Measurements from ENCODE around the gene OPCML. TPM values are rescaled to one million over a fixed set of nuclear protein-coding genes. Genes with fewer than 3 reads are reported as not detected.

The OPCML gene
- total RNA-seq, 2 donors from 2014 or later = not detected

DNA sequence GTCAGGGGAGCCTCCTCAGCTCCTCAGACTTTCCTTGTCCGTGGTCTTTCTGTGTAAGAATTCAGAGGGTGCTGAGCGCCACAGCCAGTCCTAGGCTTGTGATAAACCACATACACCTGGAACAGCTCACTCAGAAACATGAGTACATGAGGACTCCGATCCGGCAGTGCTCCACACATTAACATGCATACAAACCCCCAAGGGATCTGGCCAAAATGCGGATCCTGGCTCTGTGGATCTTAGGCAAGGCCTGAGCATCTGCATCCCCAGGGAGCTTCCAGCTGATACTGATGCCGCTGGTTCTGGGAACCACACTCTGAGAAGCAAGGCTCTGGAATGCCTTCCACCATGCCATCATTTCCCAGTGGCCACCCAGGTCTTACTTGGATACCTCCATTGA lies 20.6 kb upstream of the OPCML start:
- Mint-ChIP-seq H3K4me3 (no peak overlapping the region), H3K27ac (no peak overlapping the region), H3K27me3 (no peaks in the 10 kb centered on the region), H3K4me1 (no peaks in the 10 kb centered on the region), H3K36me3 (ENCODE audit: low read depth) (no peaks in the 10 kb centered on the region)
- ATAC-seq (no peak), DNase-seq (no peak)
- H3K9me3 ChIP-seq (ENCODE audit: control insufficient read depth, low read length, poor library complexity, severe bottlenecking) = no peaks in the 10 kb centered on the region

DNA sequence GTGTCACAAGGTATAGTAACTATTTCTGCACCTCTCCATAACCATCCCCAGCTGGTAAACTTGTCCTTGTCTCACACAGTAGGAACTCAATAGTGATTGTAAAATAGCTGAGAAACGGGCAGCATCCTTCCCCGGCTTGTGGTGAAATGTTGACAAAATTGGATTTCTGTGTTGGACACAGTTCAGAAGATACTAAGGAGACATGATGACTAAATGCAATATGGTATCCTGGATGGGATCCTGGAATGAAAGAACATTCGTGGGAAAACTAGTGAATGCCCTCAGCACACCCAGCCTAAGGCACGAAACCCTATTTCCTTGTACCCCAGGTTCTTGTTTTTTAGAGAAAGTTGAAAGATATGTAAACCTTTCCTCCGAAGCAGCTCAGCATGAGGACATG lies 18.8 kb upstream of the OPCML start:
- H3K4me3 Mint-ChIP-seq = no peak overlapping the region
- H3K36me3 Mint-ChIP-seq (ENCODE audit: low read depth) = no peaks in the 10 kb centered on the region
- DNase-seq (no peak), ATAC-seq (no peak)
- no peaks in the 10 kb centered on the region for H3K9me3 ChIP-seq (ENCODE audit: control insufficient read depth, low read length, poor library complexity, severe bottlenecking)
- no peaks in the 10 kb centered on the region for H3K27me3 Mint-ChIP-seq
- no peak overlapping the region for H3K27ac Mint-ChIP-seq
- H3K4me1 Mint-ChIP-seq = no peaks in the 10 kb centered on the region

GRCh38 chr11:133549826-133550225 lies 17.5 kb upstream of the OPCML start:
- no peaks in the 10 kb centered on the region for H3K36me3 Mint-ChIP-seq (ENCODE audit: low read depth)
- H3K27ac Mint-ChIP-seq = no peak overlapping the region
- H3K4me1 Mint-ChIP-seq = no peaks in the 10 kb centered on the region
- no peak for ATAC-seq
- H3K4me3 Mint-ChIP-seq = no peak overlapping the region
- no peaks in the 10 kb centered on the region for H3K9me3 ChIP-seq (ENCODE audit: control insufficient read depth, low read length, poor library complexity, severe bottlenecking)
- H3K27me3 Mint-ChIP-seq = no peaks in the 10 kb centered on the region
- no peak for DNase-seq

GRCh38 chr11:133548641-133549040 lies 16.3 kb upstream of the OPCML start:
- Mint-ChIP-seq H3K4me3 (no peak overlapping the region), H3K27ac (no peak overlapping the region), H3K4me1 (no peaks in the 10 kb centered on the region), H3K36me3 (ENCODE audit: low read depth) (no peaks in the 10 kb centered on the region), H3K27me3 (no peaks in the 10 kb centered on the region)
- H3K9me3 ChIP-seq (ENCODE audit: control insufficient read depth, low read length, poor library complexity, severe bottlenecking) = no peaks in the 10 kb centered on the region
- DNase-seq = no peak
- ATAC-seq = no peak

- Mint-ChIP-seq H3K4me1 (no peaks in the 10 kb centered on the region), H3K27me3 (no peaks in the 10 kb centered on the region), H3K4me3 (no peak overlapping the region), H3K27ac (no peak overlapping the region), H3K36me3 (ENCODE audit: low read depth) (no peaks in the 10 kb centered on the region)
- DNase-seq (no peak), ATAC-seq (no peak)
- no peaks in the 10 kb centered on the region for H3K9me3 ChIP-seq (ENCODE audit: control insufficient read depth, low read length, poor library complexity, severe bottlenecking)
Observed at GRCh38 chr11:133547808-133548494, 15.7 kb upstream of the OPCML start.

- no peaks in the 10 kb centered on the region for H3K27me3 Mint-ChIP-seq
- no peak overlapping the region for H3K27ac Mint-ChIP-seq
- no peak overlapping the region for H3K4me3 Mint-ChIP-seq
- no peaks in the 10 kb centered on the region for H3K9me3 ChIP-seq (ENCODE audit: control insufficient read depth, low read length, poor library complexity, severe bottlenecking)
- DNase-seq (no peak), ATAC-seq (no peak)
- no peaks in the 10 kb centered on the region for H3K4me1 Mint-ChIP-seq
- H3K36me3 Mint-ChIP-seq (ENCODE audit: low read depth) = no peaks in the 10 kb centered on the region
Observed at GRCh38 chr11:133545199-133545803, 13.0 kb upstream of the OPCML start.

DNA sequence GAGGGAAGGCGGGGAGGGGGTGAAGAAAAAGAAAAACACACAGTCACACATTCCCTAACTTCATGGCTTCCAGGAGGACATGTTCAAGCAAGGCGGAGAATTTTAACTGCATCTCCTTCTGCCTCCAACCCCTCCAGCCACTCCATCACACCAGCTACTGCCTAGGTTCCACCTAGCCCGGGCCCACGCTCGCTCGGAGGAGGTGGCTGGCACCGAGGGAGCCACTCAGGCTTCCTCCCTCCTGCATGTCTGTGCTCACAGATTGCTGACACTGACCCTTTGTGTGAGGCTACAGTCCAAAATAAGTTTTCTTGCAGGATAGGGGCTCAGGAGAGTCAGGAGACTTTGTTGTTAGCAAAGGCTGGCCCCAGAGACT lies 9.4 kb upstream of the OPCML start:
- Mint-ChIP-seq H3K36me3 (ENCODE audit: low read depth) (no peaks in the 10 kb centered on the region), H3K27ac (no peak overlapping the region), H3K4me3 (no peak overlapping the region), H3K27me3 (peaks cover under 1% of the 10 kb centered on the region), H3K4me1 (no peaks in the 10 kb centered on the region)
- ATAC-seq (no peak), DNase-seq (no peak)
- no peaks in the 10 kb centered on the region for H3K9me3 ChIP-seq (ENCODE audit: control insufficient read depth, low read length, poor library complexity, severe bottlenecking)

DNA sequence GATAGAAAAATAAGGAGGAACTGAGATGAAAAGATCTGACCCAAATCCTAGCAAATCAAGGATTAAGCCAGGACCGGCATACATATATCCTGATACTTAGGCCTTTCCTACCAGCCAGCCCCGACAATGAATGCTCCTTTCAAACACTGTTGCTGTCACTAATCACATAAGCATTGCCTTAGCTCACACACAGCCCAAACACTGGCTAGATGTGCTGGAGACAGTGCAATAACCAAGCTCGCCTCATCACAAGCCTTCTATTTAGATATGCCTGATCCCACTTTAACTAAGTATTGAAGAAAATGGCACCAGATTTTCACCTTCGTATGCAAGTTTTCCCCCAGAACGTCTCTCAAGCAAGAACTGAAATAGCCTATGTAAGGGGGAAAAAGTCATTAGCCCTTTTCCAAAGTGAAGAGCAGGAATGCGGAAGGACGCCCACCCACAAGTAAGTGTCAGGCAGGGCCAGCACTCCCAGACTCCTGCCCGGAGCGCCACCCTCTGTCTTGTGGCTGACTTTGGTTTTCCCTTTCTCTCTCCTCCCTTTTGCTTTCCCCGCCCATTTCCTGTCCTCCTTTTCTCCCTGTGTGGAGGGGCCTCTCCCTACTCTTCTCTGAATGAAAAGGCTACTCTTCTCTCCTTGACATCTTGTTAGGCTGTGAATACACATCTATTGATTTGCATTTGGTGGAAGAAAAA lies 8.9 kb upstream of the OPCML start:
- H3K27me3 Mint-ChIP-seq = peaks cover 6% of the 10 kb centered on the region
- DNase-seq = no peak
- H3K27ac Mint-ChIP-seq = no peak overlapping the region
- no peak overlapping the region for H3K4me3 Mint-ChIP-seq
- no peaks in the 10 kb centered on the region for H3K9me3 ChIP-seq (ENCODE audit: control insufficient read depth, low read length, poor library complexity, severe bottlenecking)
- no peak for ATAC-seq
- no peaks in the 10 kb centered on the region for H3K4me1 Mint-ChIP-seq
- H3K36me3 Mint-ChIP-seq (ENCODE audit: low read depth) = no peaks in the 10 kb centered on the region

- H3K27me3 Mint-ChIP-seq = peaks cover 34% of the 10 kb centered on the region
- no peak overlapping the region for H3K27ac Mint-ChIP-seq
- DNase-seq (no peak), ATAC-seq (no peak)
- no peaks in the 10 kb centered on the region for H3K9me3 ChIP-seq (ENCODE audit: control insufficient read depth, low read length, poor library complexity, severe bottlenecking)
- H3K4me3 Mint-ChIP-seq = no peak overlapping the region
- no peaks in the 10 kb centered on the region for H3K4me1 Mint-ChIP-seq
- H3K36me3 Mint-ChIP-seq (ENCODE audit: low read depth) = peaks cover 3% of the 10 kb centered on the region
Observed at GRCh38 chr11:133536198-133536597, 3.9 kb upstream of the OPCML start.

DNA sequence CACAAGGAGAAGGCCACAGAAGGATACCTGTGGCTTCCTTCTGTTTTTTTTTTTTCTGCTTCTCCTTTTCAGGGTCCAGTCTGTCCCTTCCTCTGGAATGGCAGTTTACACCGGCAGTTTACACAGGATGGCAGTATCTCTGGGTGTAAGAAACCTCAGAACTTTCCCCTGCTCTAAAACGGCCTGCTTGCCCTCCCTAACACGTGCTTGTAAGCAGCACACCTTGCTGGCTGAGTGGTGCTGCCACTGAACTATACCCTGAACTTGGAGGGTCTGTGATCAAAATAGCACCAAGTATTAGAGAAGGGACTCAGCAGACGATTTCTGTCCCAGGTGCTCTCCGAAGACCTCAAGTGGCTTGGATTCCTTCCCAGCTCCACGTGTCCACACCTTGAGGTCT lies 904 bp upstream of the OPCML start:
- no peak for DNase-seq
- Mint-ChIP-seq H3K4me3 (no peak overlapping the region), H3K36me3 (ENCODE audit: low read depth) (peaks cover 3% of the 10 kb centered on the region), H3K4me1 (no peaks in the 10 kb centered on the region), H3K27me3 (peaks cover 62% of the 10 kb centered on the region), H3K27ac (no peak overlapping the region)
- no peaks in the 10 kb centered on the region for H3K9me3 ChIP-seq (ENCODE audit: control insufficient read depth, low read length, poor library complexity, severe bottlenecking)
- ATAC-seq = no peak

GRCh38 chr11:133531458-133531857 lies 843 bp downstream of the OPCML start:
- peaks cover 60% of the 10 kb centered on the region for H3K27me3 Mint-ChIP-seq
- peaks cover 3% of the 10 kb centered on the region for H3K36me3 Mint-ChIP-seq (ENCODE audit: low read depth)
- H3K4me3 Mint-ChIP-seq = no peak overlapping the region
- no peaks in the 10 kb centered on the region for H3K9me3 ChIP-seq (ENCODE audit: control insufficient read depth, low read length, poor library complexity, severe bottlenecking)
- H3K27ac Mint-ChIP-seq = no peak overlapping the region
- H3K4me1 Mint-ChIP-seq = no peaks in the 10 kb centered on the region
- ATAC-seq (no peak), DNase-seq (no peak)

DNA sequence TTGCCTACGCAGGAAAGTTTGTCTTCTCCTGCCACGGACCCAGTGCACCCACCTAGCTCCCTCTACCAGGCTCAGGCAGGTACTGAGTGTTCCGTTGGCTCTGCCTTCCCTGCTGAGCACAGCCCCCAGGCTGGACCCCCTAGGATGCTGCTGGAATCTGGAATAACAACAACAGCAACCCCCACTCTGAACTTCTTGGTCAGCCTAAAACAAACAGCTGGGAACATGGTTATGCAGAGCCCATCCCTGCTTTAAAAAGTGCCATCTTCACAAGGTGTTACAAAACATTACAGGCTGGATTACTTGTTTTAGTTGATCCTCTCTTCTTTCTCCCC lies 1.8 kb downstream of the OPCML start:
- no peak for DNase-seq
- Mint-ChIP-seq H3K36me3 (ENCODE audit: low read depth) (peaks cover 3% of the 10 kb centered on the region), H3K27me3 (peaks cover 54% of the 10 kb centered on the region)

DNA sequence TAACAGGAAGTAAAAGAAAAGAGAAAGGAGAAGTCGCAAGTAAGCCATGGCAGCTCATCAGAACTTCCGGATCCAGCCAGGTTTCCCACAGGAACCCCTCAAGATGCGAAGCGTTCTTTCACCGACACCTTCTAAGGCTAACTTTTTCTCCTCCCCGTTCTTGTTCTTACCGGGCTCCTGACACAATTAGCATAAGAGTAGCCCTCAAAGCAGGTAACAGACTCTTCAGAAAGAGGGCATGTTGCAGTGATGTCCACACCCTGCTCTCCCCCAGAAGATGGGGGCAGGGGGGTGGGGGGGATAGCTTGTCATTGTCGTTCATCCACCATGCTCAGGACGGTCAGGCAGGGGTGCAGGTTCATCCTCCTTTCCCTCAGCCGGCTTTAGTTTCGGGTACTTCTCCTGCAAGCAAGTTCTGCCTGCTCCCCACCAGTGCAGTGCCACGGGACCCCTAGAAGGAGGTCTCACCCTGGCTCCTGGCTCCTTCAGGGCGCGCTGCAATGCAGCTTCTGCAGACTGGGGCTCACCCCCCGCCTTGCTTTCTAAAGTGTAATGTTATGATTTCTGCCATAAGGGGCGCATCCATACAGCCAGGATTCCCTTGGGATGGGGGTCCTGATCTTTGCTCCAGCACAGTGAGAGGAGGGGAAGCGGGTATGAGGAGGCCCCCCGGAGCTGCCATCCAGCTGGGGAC lies 2.3 kb downstream of the OPCML start:
- H3K27me3 Mint-ChIP-seq = peaks cover 54% of the 10 kb centered on the region
- peaks cover 3% of the 10 kb centered on the region for H3K36me3 Mint-ChIP-seq (ENCODE audit: low read depth)
- H3K4me1 Mint-ChIP-seq = no peaks in the 10 kb centered on the region
- no peak overlapping the region for H3K4me3 Mint-ChIP-seq
- H3K27ac Mint-ChIP-seq = no peak overlapping the region
- no peaks in the 10 kb centered on the region for H3K9me3 ChIP-seq (ENCODE audit: control insufficient read depth, low read length, poor library complexity, severe bottlenecking)
- DNase-seq = no peak
- no peak for ATAC-seq

More for the DNA sequence above, 1.8 kb downstream of the OPCML start:
- no peaks in the 10 kb centered on the region for H3K9me3 ChIP-seq (ENCODE audit: control insufficient read depth, low read length, poor library complexity, severe bottlenecking)
- no peak overlapping the region for H3K27ac Mint-ChIP-seq
- H3K4me1 Mint-ChIP-seq = no peaks in the 10 kb centered on the region
- no peak for ATAC-seq
- H3K4me3 Mint-ChIP-seq = no peak overlapping the region
